HL-60 (cell line): ENCODE data around the gene KLK8.

Experiments used
- DNase-seq, 2 experiments: peaks; one replicate each; pipeline ENCODE4 v3.0.0-alpha.2; 2010 to 2020; ENCODE audit warnings: low read depth in 1 of 2, low spot score in 1 of 2
- H3K27ac ChIP-seq: fragments of 250-450 bp; sonication (Bioruptor Pico); replicated peaks from 2 replicates; pipeline ENCODE4 v1.5.1; 2020; ENCODE audit warnings: mild to moderate bottlenecking, moderate library complexity
- H3K27me3 ChIP-seq: fragments of 250-450 bp; sonication (Bioruptor Pico); 2 replicates; pipeline ENCODE4 v1.5.1; 2021; ENCODE audit warnings: mild to moderate bottlenecking, moderate library complexity; ENCODE audit not compliant: insufficient read depth, poor library complexity, severe bottlenecking
- H3K4me3 ChIP-seq: replicated peaks from 2 replicates; pipeline ENCODE4 v1.5.1; 2011; ENCODE audit warnings: mild to moderate bottlenecking, control low read depth, low read length; ENCODE audit not compliant: insufficient read depth
- CTCF ChIP-seq: IDR thresholded peaks from one replicate; pipeline ENCODE4 v1.5.1; 2011; ENCODE audit warnings: low read length, control low read depth, inconsistent platforms; ENCODE audit not compliant: insufficient read depth
- GABPA ChIP-seq: IDR thresholded peaks from 2 replicates; pipeline ENCODE4 v1.6.1; 2012; ENCODE audit warnings: low read depth
- POLR2AphosphoS5 ChIP-seq: IDR thresholded peaks from 2 replicates; pipeline ENCODE4 v1.6.1; 2012; ENCODE audit warnings: low read depth
- REST ChIP-seq: IDR thresholded peaks from 2 replicates; pipeline ENCODE4 v1.6.1; 2012; ENCODE audit warnings: low read depth; ENCODE audit not compliant: insufficient replicate concordance
- SPI1 ChIP-seq: IDR thresholded peaks from 2 replicates; pipeline ENCODE4 v1.6.1; 2012; ENCODE audit warnings: low read depth, mild to moderate bottlenecking, borderline replicate concordance

The KLK8 gene

GRCh38 chr19:51002542-51003311 lies 1.3 kb upstream of the KLK8 start:
- DNase-seq: no peak
- TF ChIP-seq CTCF (no peak), GABPA (no peak), SPI1 (no peak), REST (no peak), POLR2AphosphoS5 (no peak)
- H3K4me3 ChIP-seq: no peak overlapping the region
- peaks cover 5% of the 10 kb centered on the region for H3K27me3 ChIP-seq
- H3K27ac ChIP-seq: no peak overlapping the region

GRCh38 chr19:51002089-51002532 lies 707 bp upstream of the KLK8 start:
- TF ChIP-seq GABPA (no peak), CTCF (no peak), REST (no peak), SPI1 (no peak), POLR2AphosphoS5 (no peak)
- H3K27me3 ChIP-seq: peaks cover 5% of the 10 kb centered on the region
- H3K27ac ChIP-seq: no peak overlapping the region
- no peak for DNase-seq
- no peak overlapping the region for H3K4me3 ChIP-seq

- Histone ChIP-seq H3K27ac (no peak overlapping the region), H3K27me3 (peaks cover 5% of the 10 kb centered on the region), H3K4me3 (no peak overlapping the region)
- DNase-seq: no peak
- TF ChIP-seq SPI1 (no peak), REST (no peak), GABPA (no peak), CTCF (no peak), POLR2AphosphoS5 (no peak)
Measured at GRCh38 chr19:51000981-51001380, 423 bp downstream of the KLK8 start.
